OCI-LY1 (cell line): ENCODE results near the gene ZBTB48.

ENCODE experiments used
- H2AFZ ChIP-seq: fragments of 200-600 bp; sonication (generic), shearing (Covaris generic); 2 replicates; pipeline ENCODE4 v1.6.0; 2014; ENCODE audit warnings: antibody characterized with exemption, mild to moderate bottlenecking, low read length
- H3F3A ChIP-seq: fragments of 200-600 bp; sonication (generic), shearing (Covaris generic); 2 replicates; pipeline ENCODE4 v1.6.0; 2014; ENCODE audit warnings: mild to moderate bottlenecking, antibody characterized with exemption, low read length, moderate library complexity; ENCODE audit not compliant: insufficient read depth
- H3K27ac ChIP-seq: fragments of 200-600 bp; sonication (generic); 2 replicates; pipeline ENCODE4 v1.5.1; 2014; ENCODE audit warnings: low read length, mixed run types, mild to moderate bottlenecking, low read depth; ENCODE audit not compliant: poor library complexity, severe bottlenecking
- H3K27me3 ChIP-seq: fragments of 200-600 bp; sonication (generic); 2 replicates; pipeline ENCODE4 v1.6.0; 2014; ENCODE audit warnings: antibody characterized with exemption, mild to moderate bottlenecking, low read length, moderate library complexity; ENCODE audit not compliant: insufficient read depth
- H3K36me3 ChIP-seq: fragments of 200-600 bp; sonication (generic); 2 replicates; pipeline ENCODE4 v1.6.1; 2014; ENCODE audit warnings: mild to moderate bottlenecking, antibody characterized with exemption, low read length, moderate library complexity, mixed read lengths; ENCODE audit not compliant: insufficient read depth
- H3K4me1 ChIP-seq: fragments of 200-600 bp; sonication (generic); 2 replicates; pipeline ENCODE4 v1.5.1; 2014; ENCODE audit warnings: mild to moderate bottlenecking, low read length, moderate library complexity; ENCODE audit not compliant: insufficient read depth, severe bottlenecking
- H3K4me2 ChIP-seq: fragments of 200-600 bp; sonication (generic), shearing (Covaris generic); 2 replicates; pipeline ENCODE4 v1.6.1; 2014; ENCODE audit warnings: low read length
- H3K4me3 ChIP-seq: fragments of 200-600 bp; sonication (generic); 2 replicates; pipeline ENCODE4 v1.5.1; 2014; ENCODE audit warnings: low read length, low read depth, mild to moderate bottlenecking, mixed read lengths; ENCODE audit not compliant: poor library complexity, severe bottlenecking
- H3K79me2 ChIP-seq: fragments of 200-600 bp; shearing (Covaris generic); 2 replicates; pipeline ENCODE4 v1.6.1; 2016; ENCODE audit warnings: mixed run types, low read length, mixed read lengths; ENCODE audit not compliant: insufficient read depth
- H3K9ac ChIP-seq: fragments of 200-600 bp; sonication (generic), shearing (Covaris generic); 2 replicates; pipeline ENCODE4 v1.6.1; 2014; ENCODE audit warnings: mild to moderate bottlenecking, low read length, mixed read lengths
- H3K9me2 ChIP-seq: fragments of 200-600 bp; sonication (generic), shearing (Covaris generic); 2 replicates; pipeline ENCODE4 v1.6.1; 2014; ENCODE audit warnings: low read depth, mild to moderate bottlenecking, low read length, mixed read lengths
- H3K9me3 ChIP-seq: fragments of 200-600 bp; shearing (Covaris generic); 2 replicates; pipeline ENCODE4 v1.6.1; 2014; ENCODE audit warnings: low read length, mixed read lengths
- H4K20me1 ChIP-seq: fragments of 200-600 bp; sonication (generic), shearing (Covaris generic); 2 replicates; pipeline ENCODE4 v1.6.0; 2016; ENCODE audit warnings: mild to moderate bottlenecking, low read length; ENCODE audit not compliant: insufficient read depth
- CTCF ChIP-seq: fragments of 200-600 bp; sonication (generic), shearing (Covaris generic); IDR thresholded peaks from 2 replicates; pipeline ENCODE4 v1.5.1; 2017; ENCODE audit warnings: mild to moderate bottlenecking, antibody characterized with exemption, low read length, moderate library complexity, mixed read lengths
- EZH2 ChIP-seq: fragments of 200-600 bp; sonication (generic), shearing (Covaris generic); IDR thresholded peaks from 2 replicates; pipeline ENCODE4 v1.8.0; 2017; ENCODE audit warnings: borderline replicate concordance, mixed run types, mild to moderate bottlenecking, antibody characterized with exemption, low read length, moderate library complexity, mixed read lengths

The ZBTB48 gene

GRCh38 chr1:6574818-6575217 lies 5.0 kb upstream of the ZBTB48 start:
- H3K4me3 ChIP-seq = no peak overlapping the region
- peaks cover 10% of the 10 kb centered on the region for H3K9me3 ChIP-seq
- no peak overlapping the region for H2AFZ ChIP-seq
- H3K36me3 ChIP-seq = peaks cover 11% of the 10 kb centered on the region
- no peaks in the 10 kb centered on the region for H3K79me2 ChIP-seq
- TF ChIP-seq CTCF = no peak
- TF ChIP-seq EZH2 = no peak
- no peak overlapping the region for H3K27ac ChIP-seq
- H3K4me2 ChIP-seq = no peak overlapping the region
- H3F3A ChIP-seq = no peaks in the 10 kb centered on the region
- no peaks in the 10 kb centered on the region for H4K20me1 ChIP-seq
- H3K9ac ChIP-seq = no peak overlapping the region
- H3K27me3 ChIP-seq = no peaks in the 10 kb centered on the region
- peaks cover 47% of the 10 kb centered on the region for H3K4me1 ChIP-seq
- no peaks in the 10 kb centered on the region for H3K9me2 ChIP-seq

- no peaks in the 10 kb centered on the region for H3K9me2 ChIP-seq
- no peak overlapping the region; the same call in 1 of the 2 replicates for H3K4me2 ChIP-seq
- H3K4me3 ChIP-seq = no peak overlapping the region
- TF ChIP-seq CTCF (no peak), EZH2 (no peak)
- H3F3A ChIP-seq = no peaks in the 10 kb centered on the region
- peak overlapping the region; percentile 61 for H3K27ac ChIP-seq
- no peaks in the 10 kb centered on the region for H3K79me2 ChIP-seq
- H3K27me3 ChIP-seq = no peaks in the 10 kb centered on the region
- H3K9me3 ChIP-seq = no peaks in the 10 kb centered on the region
- H2AFZ ChIP-seq = no peak overlapping the region
- H3K9ac ChIP-seq = peak overlapping the region; percentile 77; the same call in 1 of the 2 replicates
- peaks cover 13% of the 10 kb centered on the region; the same call in 1 of the 2 replicates for H3K36me3 ChIP-seq
- no peaks in the 10 kb centered on the region for H4K20me1 ChIP-seq
- peaks cover 62% of the 10 kb centered on the region for H3K4me1 ChIP-seq
Measured at GRCh38 chr1:6577831-6578525, 1.8 kb upstream of the ZBTB48 start.

GRCh38 chr1:6578624-6579373 lies 995 bp upstream of the ZBTB48 start:
- Histone ChIP-seq H3K27me3 (no peaks in the 10 kb centered on the region), H3K4me2 (peak overlapping the region; percentile 69), H3K9me2 (no peaks in the 10 kb centered on the region), H3K36me3 (peaks cover 13% of the 10 kb centered on the region; the same call in 1 of the 2 replicates), H3K79me2 (no peaks in the 10 kb centered on the region), H4K20me1 (no peaks in the 10 kb centered on the region), H3K4me3 (peak overlapping the region; percentile 76), H3K9me3 (no peaks in the 10 kb centered on the region), H3F3A (no peaks in the 10 kb centered on the region), H2AFZ (no peak overlapping the region), H3K27ac (peak overlapping the region; percentile 61), H3K4me1 (peaks cover 64% of the 10 kb centered on the region), H3K9ac (peak overlapping the region; percentile 77)
- TF ChIP-seq CTCF (no peak), EZH2 (no peak)
